Ovary (tissue), 9 donors: Measurements from ENCODE around the gene SETD2. TPM values are rescaled to one million over a fixed set of nuclear protein-coding genes. Genes with fewer than 3 reads are reported as not detected.
"Not testable (repeated sequence)": the region's sequence is repeated elsewhere in the genome, so short reads cannot be mapped to it uniquely, and the experiment has no call there.

Source experiments
- DNase-seq, 5 donors: peaks; one replicate each; pipeline ENCODE4 v3.0.0-alpha.2; 2019 to 2020
- H3K27ac ChIP-seq, 2 donors: fragments of 200-600 bp; one replicate each; pipeline versions ENCODE4 v1.5.1 to v1.8.0; 2019 to 2022
- H3K27me3 ChIP-seq: fragments of 200-600 bp; one replicate; pipeline ENCODE4 v1.8.0; 2022
- H3K36me3 ChIP-seq: fragments of 200-600 bp; sonication (generic); one replicate; pipeline ENCODE4 v1.5.1; 2019
- H3K4me1 ChIP-seq: one replicate; pipeline ENCODE4 v1.8.1; 2013; ENCODE audit warnings: mild to moderate bottlenecking, moderate library complexity; ENCODE audit not compliant: insufficient read depth
- H3K4me3 ChIP-seq: fragments of 200-600 bp; sonication (generic); one replicate; pipeline ENCODE4 v1.5.1; 2017
- H3K9me3 ChIP-seq, 2 donors: fragments of 200-600 bp in 1 of 2; sonication (generic) in 1 of 2; one replicate each; pipeline versions ENCODE4 v1.5.1 to v1.8.1; 2013 to 2019; ENCODE audit warnings: mild to moderate bottlenecking in 1 of 2, moderate library complexity in 1 of 2
- EP300 ChIP-seq: sonication (generic); formaldehyde crosslinking; IDR thresholded peaks from one replicate; pipeline ENCODE4 v1.6.1; 2017; ENCODE audit warnings: antibody characterized with exemption
- POLR2A ChIP-seq: fragments of 450-650 bp; IDR thresholded peaks from one replicate; pipeline ENCODE4 v1.6.1; 2017; ENCODE audit warnings: antibody characterized with exemption, mild to moderate bottlenecking, moderate library complexity
- WGBS, 3 donors: extraction: QIAGEN DNeasy Blood & Tissue Kit in 1 of 3; methylation state at CpG; one replicate each; pipeline versions ENCODE4 v1.1.5 to v1.1.7; 2013 to 2017; 5-methylcytosine and 5-hydroxymethylcytosine counted together
- intact Hi-C, 4 donors: fragments of 100-400 bp; cut with DNase I; formaldehyde crosslinking; loops; one replicate each; pipeline versions ENCODE4 v1.11.0 to v1.15.1; 2022 to 2023
- polyA plus RNA-seq, 2 donors: library from polyadenylated mRNA; stranded (reverse); fragments of 200-250 nt in 1 of 2; fragments of 350-450 nt in 1 of 2; fragmentation: Illumina TruSeq in 1 of 2; extraction: RNeasy Lipid Tissue Mini Kit (QIAGEN cat#74804) in 1 of 2; gene quantifications; one replicate each; pipeline ENCODE4 v1.2.3, GENCODE V29; 2013 to 2014
- total RNA-seq, 7 donors: library from RNA; depleted of rRNA in 2 of 7; stranded (reverse); fragments of >200 nt in 2 of 7; fragmentation: NEBNext Ultra II Directional in 3 of 7; extraction: Animal tissue kit (Norgen Biotek cat#: 25700) in 3 of 7; gene quantifications; one replicate each; pipeline versions ENCODE4 v1.1.0 to v1.2.4, GENCODE V29; 2016 to 2023
- TF ChIP-seq, protein P1 (sequence below), 3 donors: fragments of 450-650 bp in 2 of 3; fragments of 200-600 bp in 1 of 3; IDR thresholded peaks; one replicate each; pipeline versions ENCODE4 v1.5.1 to v1.8.0; 2016 to 2022; ENCODE audit warnings: antibody characterized with exemption in 3 of 3, mild to moderate bottlenecking in 1 of 3
- donor health status: DM: no; HTN: no; CAD: no; lungs with moderate emphysema.
- donor health status: DM: no; HTN: no; CAD: no.
- donor health status: Bipolar disorder and iron deficiency.
- donor health status: DM: yes; HTN: yes; CAD: no.
- donor health status: DM: no; HTN: no; CAD: no.
- donor health status: DM: yes; HTN: yes; CAD: no.

The SETD2 gene
- total and polyA plus RNA-seq, 9 donors = 22.9 to 62.9 (median 49.2) TPM

DNA sequence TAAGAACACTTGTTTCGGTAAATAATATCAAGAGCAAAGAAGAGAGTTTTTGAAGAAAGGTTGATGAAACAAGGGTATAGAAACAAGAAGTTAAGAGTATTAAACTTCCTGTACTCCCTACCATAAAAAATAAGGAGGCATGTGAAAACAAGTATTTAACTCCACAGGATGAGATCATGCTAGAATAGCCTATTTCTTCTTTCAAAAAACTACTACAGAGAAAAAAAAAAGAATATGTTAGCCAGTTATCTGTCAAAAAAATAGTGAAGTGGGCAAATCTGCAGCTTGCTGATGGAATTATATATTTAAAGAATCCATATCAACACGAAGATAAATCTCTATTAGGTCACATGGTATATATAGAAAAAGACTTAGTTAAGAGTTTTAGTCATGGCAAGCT is 33.4 kb downstream of the SETD2 start:
- no peak overlapping the region for H3K27ac ChIP-seq
- H3K27me3 ChIP-seq = no peaks in the 10 kb centered on the region
- H3K36me3 ChIP-seq = no peaks in the 10 kb centered on the region

GRCh38 chr3:47128137-47128536 is 35.8 kb downstream of the SETD2 start:
- intact Hi-C loops = no loop called here
- no peak overlapping the region for H3K27ac ChIP-seq
- 82 to 84% (median 83%) methylated on average over 4 of the region's 4 CpGs for WGBS, 3 donors
- H3K9me3 ChIP-seq = no peaks in the 10 kb centered on the region
- H3K4me3 ChIP-seq = no peak overlapping the region
- no peaks in the 10 kb centered on the region for H3K36me3 ChIP-seq
- peaks cover 3% of the 10 kb centered on the region for H3K4me1 ChIP-seq
- no peaks in the 10 kb centered on the region for H3K27me3 ChIP-seq
- DNase-seq = no peak
- TF ChIP-seq, protein P1, sequence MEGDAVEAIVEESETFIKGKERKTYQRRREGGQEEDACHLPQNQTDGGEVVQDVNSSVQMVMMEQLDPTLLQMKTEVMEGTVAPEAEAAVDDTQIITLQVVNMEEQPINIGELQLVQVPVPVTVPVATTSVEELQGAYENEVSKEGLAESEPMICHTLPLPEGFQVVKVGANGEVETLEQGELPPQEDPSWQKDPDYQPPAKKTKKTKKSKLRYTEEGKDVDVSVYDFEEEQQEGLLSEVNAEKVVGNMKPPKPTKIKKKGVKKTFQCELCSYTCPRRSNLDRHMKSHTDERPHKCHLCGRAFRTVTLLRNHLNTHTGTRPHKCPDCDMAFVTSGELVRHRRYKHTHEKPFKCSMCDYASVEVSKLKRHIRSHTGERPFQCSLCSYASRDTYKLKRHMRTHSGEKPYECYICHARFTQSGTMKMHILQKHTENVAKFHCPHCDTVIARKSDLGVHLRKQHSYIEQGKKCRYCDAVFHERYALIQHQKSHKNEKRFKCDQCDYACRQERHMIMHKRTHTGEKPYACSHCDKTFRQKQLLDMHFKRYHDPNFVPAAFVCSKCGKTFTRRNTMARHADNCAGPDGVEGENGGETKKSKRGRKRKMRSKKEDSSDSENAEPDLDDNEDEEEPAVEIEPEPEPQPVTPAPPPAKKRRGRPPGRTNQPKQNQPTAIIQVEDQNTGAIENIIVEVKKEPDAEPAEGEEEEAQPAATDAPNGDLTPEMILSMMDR (IDR thresholded peaks at IDR 0.05) = no peak
- TF ChIP-seq EP300 = no peak
- no peak for TF ChIP-seq POLR2A

More for the DNA sequence above, 33.4 kb downstream of the SETD2 start:
- Histone ChIP-seq H3K4me1 (peaks cover 5% of the 10 kb centered on the region), H3K4me3 (no peak overlapping the region), H3K9me3 (no peaks in the 10 kb centered on the region)
- TF ChIP-seq POLR2A (no peak), EP300 (no peak)
- TF ChIP-seq, protein P1 (IDR thresholded peaks at IDR 0.05) = no peak
- intact Hi-C loops = no loop called here
- 85 to 88% (median 86%) methylated on average over 2 of the region's 2 CpGs for WGBS, 3 donors
- no peak for DNase-seq

- DNase-seq = no peak
- TF ChIP-seq, protein P1 (IDR thresholded peaks at IDR 0.05) = no peak
- TF ChIP-seq POLR2A (no peak), EP300 (no peak)
- no peaks in the 10 kb centered on the region for H3K4me1 ChIP-seq
- WGBS, 3 donors = 96 to 97% (median 97%) methylated on average over 3 of the region's 3 CpGs
- H3K4me3 ChIP-seq = no peak overlapping the region
- H3K27me3 ChIP-seq = no peaks in the 10 kb centered on the region
- intact Hi-C loops = no loop called here
- no peaks in the 10 kb centered on the region for H3K36me3 ChIP-seq
- no peak overlapping the region for H3K27ac ChIP-seq
- no peaks in the 10 kb centered on the region for H3K9me3 ChIP-seq
Observed at GRCh38 chr3:47123857-47124256, 40.1 kb downstream of the SETD2 start.

- DNase-seq = no peak
- TF ChIP-seq, protein P1 (IDR thresholded peaks at IDR 0.05) = no peak
- no peak for TF ChIP-seq POLR2A
- no peak for TF ChIP-seq EP300
- WGBS, 3 donors = 86 to 92% (median 91%) methylated on average over 3 of the region's 3 CpGs
- no peak overlapping the region for H3K27ac ChIP-seq
- no peaks in the 10 kb centered on the region for H3K4me1 ChIP-seq
- no peak overlapping the region for H3K4me3 ChIP-seq
- H3K36me3 ChIP-seq = no peaks in the 10 kb centered on the region
- no peaks in the 10 kb centered on the region for H3K27me3 ChIP-seq
- intact Hi-C loops = no loop called here
- no peaks in the 10 kb centered on the region for H3K9me3 ChIP-seq
Observed at GRCh38 chr3:47121409-47121808, 42.5 kb downstream of the SETD2 start.

GRCh38 chr3:47120138-47120537 is 43.8 kb downstream of the SETD2 start:
- intact Hi-C loops = no loop called here
- Histone ChIP-seq H3K27me3 (no peaks in the 10 kb centered on the region), H3K4me1 (no peaks in the 10 kb centered on the region), H3K27ac (no peak overlapping the region), H3K36me3 (no peaks in the 10 kb centered on the region), H3K4me3 (no peak overlapping the region), H3K9me3 (no peaks in the 10 kb centered on the region)
- DNase-seq = no peak
- WGBS, 3 donors = 98 to 100% (median 98%) methylated on average over 1 of the region's 1 CpG
- TF ChIP-seq, protein P1 (IDR thresholded peaks at IDR 0.05) = no peak
- TF ChIP-seq EP300 = no peak

DNA sequence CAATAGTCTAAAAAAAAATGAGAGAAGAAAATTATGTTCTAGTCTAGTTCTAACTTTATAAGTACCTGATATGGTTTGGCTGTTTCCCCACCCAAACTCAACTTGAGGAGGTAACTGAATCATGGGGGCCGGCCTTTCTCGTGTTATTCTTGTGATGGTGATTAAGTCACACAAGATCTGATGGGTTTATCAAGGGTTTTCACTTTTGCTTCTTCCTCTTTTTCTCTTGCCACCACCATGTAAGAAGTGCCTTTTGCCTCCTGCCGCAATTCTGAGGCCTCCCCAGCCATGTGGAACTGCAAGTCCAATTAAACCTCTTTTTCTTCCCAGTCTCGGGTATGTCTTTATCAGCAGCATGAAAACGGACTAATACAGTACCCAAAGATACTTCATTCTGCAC is 44.5 kb downstream of the SETD2 start:
- H3K27me3 ChIP-seq, H3K4me3 ChIP-seq, H3K27ac ChIP-seq, DNase-seq, H3K4me1 ChIP-seq, H3K36me3 ChIP-seq, H3K9me3 ChIP-seq, intact Hi-C loops: not testable (repeated sequence)
- 77 to 82% (median 77%) methylated on average over 5 of the region's 5 CpGs for WGBS, 3 donors
